DND-41 (cell line): Measurements from ENCODE around the gene GPR107.

ENCODE experiments used
- ATAC-seq: fragments of 200-7000 bp; cut with Tn5 transposase; 3 replicates; pipeline ENCODE4 v1.9.1; 2021; ENCODE audit warnings: low read depth; ENCODE audit not compliant: insufficient read depth
- DNase-seq: peaks from one replicate; pipeline ENCODE4 v3.0.0-alpha.2; 2020
- H2AFZ ChIP-seq: 2 replicates; pipeline ENCODE4 v1.6.0; 2012; ENCODE audit warnings: low read depth, low read length
- H3K27ac ChIP-seq: 2 replicates; pipeline ENCODE4 v1.5.1; 2012; ENCODE audit warnings: low read length, inconsistent platforms
- H3K27me3 ChIP-seq: fragments of 200-600 bp; sonication (generic); 2 replicates; pipeline ENCODE4 v1.6.0; 2012; ENCODE audit warnings: low read length, mild to moderate bottlenecking, inconsistent platforms; ENCODE audit not compliant: insufficient read depth, poor library complexity
- H3K36me3 ChIP-seq: 2 replicates; pipeline ENCODE4 v1.5.1; 2012; ENCODE audit warnings: low read length, inconsistent platforms; ENCODE audit not compliant: insufficient read depth
- H3K4me1 ChIP-seq: 2 replicates; pipeline ENCODE4 v1.5.1; 2012; ENCODE audit warnings: mild to moderate bottlenecking, low read length; ENCODE audit not compliant: insufficient read depth
- H3K4me2 ChIP-seq: 2 replicates; pipeline ENCODE4 v1.6.0; 2012; ENCODE audit warnings: mild to moderate bottlenecking, moderate library complexity, low read length, inconsistent platforms; ENCODE audit not compliant: insufficient read depth
- H3K4me3 ChIP-seq, 2 experiments: fragments of 200-600 bp in 1 of 2; shearing (Covaris generic) in 1 of 2; 2 replicates each; pipeline ENCODE4 v1.5.1; 2012 to 2016; ENCODE audit warnings: inconsistent platforms in 2 of 2, low read length in 2 of 2, mild to moderate bottlenecking in 2 of 2, low read depth in 1 of 2, moderate library complexity in 1 of 2
- H3K79me2 ChIP-seq: 2 replicates; pipeline ENCODE4 v1.6.0; 2012; ENCODE audit warnings: low read length, inconsistent platforms; ENCODE audit not compliant: insufficient read depth
- H3K9ac ChIP-seq: 2 replicates; pipeline ENCODE4 v1.6.0; 2012; ENCODE audit warnings: low read depth, mild to moderate bottlenecking, inconsistent platforms, low read length, moderate library complexity
- H3K9me3 ChIP-seq: 2 replicates; pipeline ENCODE4 v1.5.1; 2012; ENCODE audit warnings: low read length, moderate library complexity, mild to moderate bottlenecking, inconsistent platforms; ENCODE audit not compliant: insufficient read depth, severe bottlenecking
- H4K20me1 ChIP-seq: 2 replicates; pipeline ENCODE4 v1.6.0; 2012; ENCODE audit warnings: low read length; ENCODE audit not compliant: insufficient read depth
- EZH2 ChIP-seq: IDR thresholded peaks from 3 replicates; pipeline ENCODE4 v1.6.1; 2012; ENCODE audit warnings: borderline replicate concordance, low read depth, mild to moderate bottlenecking, moderate library complexity, low read length, inconsistent platforms; ENCODE audit not compliant: severe bottlenecking
- TF ChIP-seq, protein P1 (sequence below): IDR thresholded peaks from 2 replicates; pipeline ENCODE4 v1.5.1; 2012; ENCODE audit warnings: borderline replicate concordance, low read length, moderate library complexity, mild to moderate bottlenecking; ENCODE audit not compliant: poor library complexity, severe bottlenecking; ENCODE audit errors: extremely low read depth

The GPR107 gene

DNA sequence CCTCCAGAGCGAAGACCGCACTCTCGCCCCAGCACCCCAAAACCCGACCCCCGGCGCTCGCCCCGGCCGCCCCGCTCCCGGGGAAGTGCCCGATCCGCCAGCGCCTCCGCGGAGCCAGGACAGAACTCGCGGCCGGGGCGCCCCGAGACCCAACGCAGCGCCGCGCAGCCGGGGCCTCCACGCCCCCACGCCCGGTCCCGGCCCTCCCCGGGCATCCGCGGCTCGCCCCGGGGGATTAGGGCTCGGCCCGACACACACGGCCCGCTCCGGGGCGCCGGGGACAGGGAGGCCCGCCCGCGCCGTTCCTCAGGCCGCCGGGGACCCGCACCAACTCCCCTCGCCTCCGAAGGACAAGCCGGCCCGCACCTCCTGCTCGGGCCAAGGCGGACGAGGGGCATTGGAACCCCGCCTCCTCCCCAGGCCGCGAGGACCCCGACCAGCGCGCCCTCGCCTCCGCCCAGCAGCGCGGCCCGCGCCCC is 11.3 kb upstream of the GPR107 start:
- Histone ChIP-seq H3K79me2 (peaks cover 84% of the 10 kb centered on the region), H3K27ac (peak overlapping the region; percentile 97), H4K20me1 (peaks cover 46% of the 10 kb centered on the region)

DNA sequence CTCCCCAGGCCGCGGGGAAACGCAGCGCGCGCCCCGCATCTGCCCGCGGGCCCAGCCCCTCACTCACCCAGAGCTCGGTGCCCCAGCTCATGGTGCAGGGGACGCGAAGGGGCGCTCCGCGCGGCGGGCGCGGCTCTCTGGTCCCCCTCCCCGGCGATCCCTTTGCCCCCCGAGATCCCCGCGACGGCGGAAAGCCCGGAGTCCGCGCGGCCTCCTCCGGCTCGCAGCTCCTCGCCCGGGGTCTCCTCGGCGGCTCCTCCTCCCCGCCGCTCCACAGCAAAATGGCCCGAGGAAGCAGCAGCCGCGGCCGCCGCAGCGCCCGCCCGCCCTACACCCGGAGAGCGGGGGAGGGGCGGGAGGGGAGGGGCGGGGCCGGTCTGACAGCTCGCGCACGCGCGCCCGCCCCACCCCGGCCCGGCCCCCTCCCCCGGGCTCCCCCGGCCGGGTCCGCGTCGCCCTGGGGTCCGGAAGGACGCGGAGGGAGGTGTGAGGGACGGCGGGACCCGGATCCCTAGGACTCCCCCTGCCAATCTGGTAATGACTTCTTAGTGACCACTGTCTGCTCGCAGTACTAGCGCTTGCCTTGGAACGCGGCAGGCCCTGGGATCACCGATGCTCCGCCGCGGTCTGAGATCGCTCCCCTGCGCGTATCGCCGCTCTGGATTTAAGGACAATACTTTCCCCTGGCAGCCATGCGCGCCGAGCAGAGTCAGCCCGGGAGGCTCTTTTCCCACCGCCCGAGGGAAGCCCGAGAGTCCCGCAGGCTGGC is 10.6 kb upstream of the GPR107 start, which contains the start of gene FNBP1:
Gene FNBP1 (minus strand): TSS at position 305 of the 769 bp plus-strand sequence. CDS start 214 bp downstream, at position 91.
- TF ChIP-seq, protein P1, sequence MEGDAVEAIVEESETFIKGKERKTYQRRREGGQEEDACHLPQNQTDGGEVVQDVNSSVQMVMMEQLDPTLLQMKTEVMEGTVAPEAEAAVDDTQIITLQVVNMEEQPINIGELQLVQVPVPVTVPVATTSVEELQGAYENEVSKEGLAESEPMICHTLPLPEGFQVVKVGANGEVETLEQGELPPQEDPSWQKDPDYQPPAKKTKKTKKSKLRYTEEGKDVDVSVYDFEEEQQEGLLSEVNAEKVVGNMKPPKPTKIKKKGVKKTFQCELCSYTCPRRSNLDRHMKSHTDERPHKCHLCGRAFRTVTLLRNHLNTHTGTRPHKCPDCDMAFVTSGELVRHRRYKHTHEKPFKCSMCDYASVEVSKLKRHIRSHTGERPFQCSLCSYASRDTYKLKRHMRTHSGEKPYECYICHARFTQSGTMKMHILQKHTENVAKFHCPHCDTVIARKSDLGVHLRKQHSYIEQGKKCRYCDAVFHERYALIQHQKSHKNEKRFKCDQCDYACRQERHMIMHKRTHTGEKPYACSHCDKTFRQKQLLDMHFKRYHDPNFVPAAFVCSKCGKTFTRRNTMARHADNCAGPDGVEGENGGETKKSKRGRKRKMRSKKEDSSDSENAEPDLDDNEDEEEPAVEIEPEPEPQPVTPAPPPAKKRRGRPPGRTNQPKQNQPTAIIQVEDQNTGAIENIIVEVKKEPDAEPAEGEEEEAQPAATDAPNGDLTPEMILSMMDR, result no peak
- TF ChIP-seq EZH2, result no peak
- Histone ChIP-seq H3K4me2 (peak within 1 kb of the TSS; percentile 81), H2AFZ (peak within 1 kb of the TSS; percentile 52), H3K4me3 (peak within 1 kb of the TSS; percentile 92 to 95), H3K36me3 (peaks cover 14% of the 10 kb centered on the region; the same call in 1 of the 2 replicates), H3K79me2 (peaks cover 79% of the 10 kb centered on the region), H3K4me1 (peaks cover 57% of the 10 kb centered on the region), H3K9me3 (no peaks in the 10 kb centered on the region), H4K20me1 (peaks cover 41% of the 10 kb centered on the region), H3K9ac (peak within 1 kb of the TSS; percentile 98), H3K27me3 (no peaks in the 10 kb centered on the region), H3K27ac (peak within 1 kb of the TSS; percentile 100)
- ATAC-seq (peak; percentile 69), DNase-seq (peak; percentile 85)

More for the DNA sequence above, 11.3 kb upstream of the GPR107 start:
- Histone ChIP-seq H3K27me3 (no peaks in the 10 kb centered on the region), H3K4me1 (peaks cover 63% of the 10 kb centered on the region), H2AFZ (peak overlapping the region; percentile 39; the same call in 1 of the 2 replicates), H3K9me3 (no peaks in the 10 kb centered on the region), H3K9ac (peak overlapping the region; percentile 98), H3K36me3 (peaks cover 17% of the 10 kb centered on the region), H3K4me2 (peak overlapping the region; percentile 81), H3K4me3 (peak overlapping the region; percentile 92 to 95; a peak in 3 of 4 replicates)
- DNase-seq (no peak), ATAC-seq (peak; percentile 3; the same call in 2 of the 3 replicates)
- TF ChIP-seq EZH2, result no peak
- TF ChIP-seq, protein P1, result no peak

DNA sequence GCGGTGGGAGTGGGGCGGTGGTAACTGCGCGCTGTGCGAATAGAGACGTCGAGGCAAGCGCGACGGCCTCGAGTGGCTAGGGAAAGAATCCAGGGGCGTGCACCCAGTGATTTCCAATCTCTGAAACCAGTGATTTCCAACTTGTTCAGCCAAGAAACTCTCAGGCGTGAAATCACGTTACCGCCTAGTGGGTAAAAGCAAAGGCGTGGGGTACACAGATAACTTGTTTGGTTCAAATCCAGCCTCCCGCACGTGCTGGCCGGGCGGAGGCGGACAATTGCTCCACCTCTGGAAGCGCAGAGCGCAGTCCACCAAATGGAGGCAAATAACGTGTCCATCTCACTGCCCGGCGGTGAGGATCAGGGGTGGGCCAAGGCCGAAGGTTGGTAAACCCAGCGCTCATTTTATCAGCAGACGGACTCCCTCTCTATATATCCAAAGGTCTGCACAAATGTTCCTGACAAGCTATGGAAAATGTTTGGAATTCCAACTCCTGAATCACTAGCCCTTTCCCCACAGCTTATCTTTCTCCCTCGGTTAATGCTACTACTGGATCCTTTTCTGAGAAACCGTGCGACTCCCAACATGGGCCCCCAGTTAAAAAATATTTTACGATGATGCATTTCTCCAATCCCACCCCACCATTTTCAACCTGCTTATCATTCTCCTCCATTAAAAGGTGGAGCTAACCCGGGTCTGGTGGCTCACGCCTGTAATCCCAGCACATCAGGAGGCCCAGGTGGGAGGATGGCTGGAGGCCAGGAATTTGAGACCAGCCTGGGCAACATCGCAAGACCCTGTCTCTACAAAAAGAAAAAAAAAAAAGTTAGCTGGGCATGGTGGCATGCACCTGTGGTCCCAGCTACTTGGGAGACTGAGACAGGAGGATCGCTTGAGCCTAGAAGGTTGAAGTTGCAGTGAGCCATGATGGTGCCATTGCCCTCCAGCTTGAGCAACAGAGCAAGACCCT is 9.8 kb upstream of the GPR107 start:
- peaks cover 12% of the 10 kb centered on the region; the same call in 1 of the 2 replicates for H3K36me3 ChIP-seq

More for the DNA sequence above, 9.8 kb upstream of the GPR107 start:
- Histone ChIP-seq H2AFZ (peak overlapping the region; percentile 52), H3K4me3 (peak overlapping the region; percentile 28 to 95; a peak in 3 of 4 replicates), H3K4me2 (peak overlapping the region; percentile 81), H3K4me1 (peaks cover 48% of the 10 kb centered on the region), H3K9ac (peak overlapping the region; percentile 98), H3K79me2 (peaks cover 71% of the 10 kb centered on the region), H3K9me3 (no peaks in the 10 kb centered on the region), H4K20me1 (peaks cover 32% of the 10 kb centered on the region), H3K27me3 (no peaks in the 10 kb centered on the region), H3K27ac (peak overlapping the region; percentile 100)
- ATAC-seq (no peak), DNase-seq (no peak)
- TF ChIP-seq, protein P1, result no peak
- TF ChIP-seq EZH2, result no peak
